Panc1 (cell line): ENCODE data around the gene ZKSCAN1. TPM values are rescaled to one million over a fixed set of nuclear protein-coding genes. Genes with fewer than 3 reads are reported as not detected.

ENCODE experiments used
- ATAC-seq: fragments of 200-7000 bp; cut with Tn5 transposase; 2 replicates; pipeline ENCODE4 v1.9.1; 2020; ENCODE audit warnings: mild to moderate bottlenecking, moderate library complexity
- BruUV-seq: library from RNA; stranded (reverse); fragments of 400-500 nt; replicated peaks from 2 replicates; lab custom pipeline; 2021; lab: Mats Ljungman, UMichigan
- CTCF ChIA-PET: fragments of 300-600 bp; sonication (Branson Sonifier 250); formaldehyde crosslinking; loops from one replicate; lab custom pipeline; 2022; ENCODE audit warnings: antibody characterized with exemption; lab: Charles Lee
- POLR2A ChIA-PET: fragments of 300-600 bp; sonication (Branson Sonifier 250); formaldehyde crosslinking; loops from one replicate; lab custom pipeline; 2022; ENCODE audit warnings: antibody characterized with exemption; lab: Charles Lee
- DNase-seq: peaks from one replicate; pipeline ENCODE4 v3.0.0-alpha.2; 2010; ENCODE audit warnings: low read depth, low spot score
- H3K27ac ChIP-seq: 2 replicates; pipeline ENCODE4 v1.5.1; 2011; ENCODE audit warnings: mild to moderate bottlenecking, low read length, inconsistent platforms
- H3K27me3 ChIP-seq: fragments of 200-500 bp; sonication (Bioruptor generic); 2 replicates; pipeline ENCODE4 v1.6.0; 2014; ENCODE audit warnings: low read length, inconsistent platforms; ENCODE audit not compliant: control insufficient read depth, insufficient read depth
- H3K36me3 ChIP-seq: fragments of 200-500 bp; sonication (Bioruptor generic); 2 replicates; pipeline ENCODE4 v1.5.1; 2014; ENCODE audit warnings: inconsistent platforms, mild to moderate bottlenecking, low read length, moderate library complexity; ENCODE audit not compliant: control insufficient read depth, insufficient read depth
- H3K4me1 ChIP-seq: 2 replicates; pipeline ENCODE4 v1.5.1; 2011; ENCODE audit warnings: inconsistent platforms, mild to moderate bottlenecking, low read length, moderate library complexity; ENCODE audit not compliant: control insufficient read depth, insufficient read depth
- H3K4me3 ChIP-seq, 2 experiments: 2 replicates each; pipeline ENCODE4 v1.5.1; 2011 to 2012; ENCODE audit warnings: low read depth in 2 of 2, low read length in 2 of 2, mild to moderate bottlenecking in 2 of 2, inconsistent platforms in 1 of 2, moderate library complexity in 1 of 2
- H3K9me3 ChIP-seq: fragments of 200-500 bp; sonication (Bioruptor generic); 2 replicates; pipeline ENCODE4 v1.5.1; 2014; ENCODE audit warnings: low read depth, mild to moderate bottlenecking, inconsistent platforms, low read length, moderate library complexity; ENCODE audit not compliant: control insufficient read depth, insufficient read depth
- CTCF ChIP-seq: fragments of 450-650 bp; IDR thresholded peaks from 2 replicates; pipeline ENCODE4 v1.5.1; 2017; ENCODE audit warnings: mild to moderate bottlenecking
- POLR2AphosphoS5 ChIP-seq: IDR thresholded peaks from 2 replicates; pipeline ENCODE4 v1.6.1; 2012; ENCODE audit warnings: mild to moderate bottlenecking, low read depth, low read length, moderate library complexity
- REST ChIP-seq, 2 experiments: IDR thresholded peaks; 2 replicates each; pipeline ENCODE4 v1.6.1; 2011 to 2012; ENCODE audit warnings: low read depth in 2 of 2, control low read depth in 1 of 2, low read length in 1 of 2, mild to moderate bottlenecking in 1 of 2, moderate library complexity in 1 of 2; ENCODE audit not compliant: insufficient read depth in 1 of 2
- SIN3A ChIP-seq: IDR thresholded peaks from 2 replicates; pipeline ENCODE4 v1.6.1; 2012; ENCODE audit warnings: low read depth, mild to moderate bottlenecking, low read length, moderate library complexity, borderline replicate concordance; ENCODE audit not compliant: insufficient read depth
- TCF7L2 ChIP-seq: IDR thresholded peaks from 2 replicates; pipeline ENCODE4 v1.6.1; 2011; ENCODE audit warnings: mild to moderate bottlenecking, low read depth, low read length, inconsistent platforms
- in situ Hi-C: cut with HindIII; loops from 2 replicates; pipeline ENCODE4 v1.10.0; 2016; ENCODE audit warnings: low sequenced_read_pairs, low pct_unique_long_range_greater_than_20kb
- intact Hi-C: fragments of 100-400 bp; cut with micrococcal nuclease; formaldehyde crosslinking; loops from one replicate; pipeline ENCODE4 v1.10.0; 2022; ENCODE audit not compliant: unreplicated experiment
- total RNA-seq: library from RNA; stranded (reverse); gene quantifications from one replicate; pipeline ENCODE4 v1.2.1, GENCODE V29; 2021; ENCODE audit not compliant: unreplicated experiment

ZKSCAN1 gene
- total RNA-seq, 1 experiment from 2014 or later = 55.5 TPM

DNA sequence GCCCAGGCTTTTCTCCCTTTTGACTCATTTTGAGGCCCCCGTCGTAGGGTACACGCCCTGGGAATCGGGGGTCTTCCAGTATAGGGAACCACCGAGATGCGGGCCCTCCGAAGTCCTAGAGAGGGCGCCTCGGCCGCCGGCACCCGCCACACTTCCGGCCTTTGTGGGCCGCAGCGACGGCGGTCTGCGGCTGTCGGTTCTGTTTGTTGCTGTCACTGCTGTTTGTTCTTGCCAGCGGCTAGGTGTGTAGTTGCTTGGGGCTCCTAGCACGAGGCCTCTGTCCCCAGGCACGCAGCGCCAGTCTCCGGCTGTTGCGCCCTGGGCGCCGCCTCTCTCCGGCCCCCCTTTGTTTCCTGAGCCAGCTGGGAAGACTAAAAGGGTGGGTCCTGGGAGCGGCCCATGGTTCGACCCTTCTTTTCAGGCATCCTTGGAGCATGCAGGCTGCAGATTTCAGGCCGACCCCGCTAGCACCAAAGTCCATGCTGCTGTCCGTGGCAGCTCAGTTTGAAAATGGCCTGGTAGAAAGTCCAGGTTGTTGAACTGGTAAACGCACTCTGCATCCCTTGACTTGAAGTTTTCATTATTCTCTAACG lies 17.8 kb upstream of the ZKSCAN1 start:
- no peaks in the 10 kb centered on the region for H3K9me3 ChIP-seq
- peak; percentile 46; the same call in 1 of the 2 replicates for TF ChIP-seq TCF7L2
- TF ChIP-seq REST (IDR thresholded peaks at IDR 0.05; ENCODE audit: insufficient read depth in 1 of 2, low read depth in 2 of 2, low read length in 1 of 2) = no peak
- H3K4me3 ChIP-seq = peak overlapping the region; percentile 23 to 31
- ChIA-PET CTCF (interaction anchor here (0.7 kb wide), 1 partner anchor 32 kb away, joined by 4 read pairs; no protein-coding TSS in a partner anchor), POLR2A (no interaction called here)
- intact Hi-C loops (loop anchor here (10.0 kb wide), 1 partner anchor 87 kb away; the partner anchor contains the start of genes COPS6 and ZNF3), in situ Hi-C loops (no loop called here)
- H3K4me1 ChIP-seq = peaks cover 13% of the 10 kb centered on the region
- peak overlapping the region; percentile 18; the same call in 1 of the 2 replicates for H3K27ac ChIP-seq
- no TSS peak for BruUV-seq
- H3K36me3 ChIP-seq = no peaks in the 10 kb centered on the region
- H3K27me3 ChIP-seq = no peaks in the 10 kb centered on the region
- peak; percentile 39; the same call in 1 of the 2 replicates for ATAC-seq
- no peak for DNase-seq

- POLR2A ChIA-PET = interaction anchor here (0.6 kb wide), 1 partner anchor 53 kb away, joined by 3 read pairs; no protein-coding TSS in a partner anchor
- Histone ChIP-seq H3K27ac (0 out of 2 replicates have a peak overlapping the region, but pooled peaks have one; percentile 7), H3K27me3 (no peaks in the 10 kb centered on the region), H3K36me3 (no peaks in the 10 kb centered on the region), H3K9me3 (no peaks in the 10 kb centered on the region), H3K4me3 (no peak overlapping the region), H3K4me1 (peaks cover 14% of the 10 kb centered on the region)
- intact Hi-C loops (no loop called here), in situ Hi-C loops (no loop called here)
- BruUV-seq = no TSS peak
- no peak for TF ChIP-seq POLR2AphosphoS5
- no peak for TF ChIP-seq REST (IDR thresholded peaks at IDR 0.05; ENCODE audit: insufficient read depth in 1 of 2, low read depth in 2 of 2, low read length in 1 of 2)
- TF ChIP-seq SIN3A = no peak
- TF ChIP-seq CTCF = no peak
- TF ChIP-seq TCF7L2 = no peak
- ATAC-seq (no peak), DNase-seq (no peak)
- CTCF ChIA-PET = no interaction called here
Measured at GRCh38 chr7:100000239-100000638, 15.2 kb upstream of the ZKSCAN1 start.
